A549 (cell line): ENCODE measurements around the gene OCA2. TPM values are rescaled to one million over a fixed set of nuclear protein-coding genes. Genes with fewer than 3 reads are reported as not detected.

Experiments
- ATAC-seq, 2 experiments: fragments of 200-7000 bp in 1 of 2; fragments of >200 bp in 1 of 2; cut with Nextera tagmentation in 1 of 2; cut with Tn5 transposase in 1 of 2; 3 replicates each; pipeline versions ENCODE4 v1.8.0 to v1.9.1; 2018 to 2020; ENCODE audit warnings: mild to moderate bottlenecking in 1 of 2, moderate library complexity in 1 of 2
- CTCF ChIA-PET: fragments of 300-600 bp; sonication (Branson Sonifier 250); formaldehyde crosslinking; extraction: SDS; loops from one replicate; lab custom pipeline; 2021; ENCODE audit warnings: antibody characterized with exemption, inconsistent platforms; lab: Yijun Ruan, JAX
- POLR2A ChIA-PET: fragments of 350-600 bp; formaldehyde crosslinking; extraction: SDS; loops from one replicate; lab custom pipeline; 2021; ENCODE audit warnings: antibody characterized with exemption, inconsistent platforms; lab: Yijun Ruan, JAX
- DNase-seq, 2 experiments: peaks; one replicate each; pipeline versions ENCODE4 v3.0.0 to v3.0.0-alpha.2; 2011 to 2016; ENCODE audit warnings: low read depth in 1 of 2, low spot score in 1 of 2
- FAIRE-seq: peaks from 2 replicates; lab custom pipeline; 2011; peaks lifted over from hg19 to GRCh38; lab: Jason Lieb, UNC
- H3K27ac ChIP-seq, 2 experiments: fragments of >200 bp; sonication (Bioruptor Twin); formaldehyde crosslinking; 3 replicates each; pipeline ENCODE4 v1.5.1; 2016 to 2017
- H3K4me1 ChIP-seq: fragments of >200 bp; sonication (Bioruptor Twin); formaldehyde crosslinking; 3 replicates; pipeline ENCODE4 v1.6.1; 2016
- H3K4me2 ChIP-seq: fragments of >200 bp; sonication (Bioruptor Twin); formaldehyde crosslinking; 3 replicates; pipeline ENCODE4 v1.6.1; 2016
- H3K4me3 ChIP-seq: fragments of >200 bp; sonication (Bioruptor Twin); formaldehyde crosslinking; 3 replicates; pipeline ENCODE4 v1.5.1; 2016
- H3K9me3 ChIP-seq: fragments of >200 bp; sonication (Bioruptor Twin); formaldehyde crosslinking; 3 replicates; pipeline ENCODE4 v1.6.1; 2016
- BCL3 ChIP-seq: fragments of >200 bp; sonication (Bioruptor Twin); formaldehyde crosslinking; IDR thresholded peaks from 3 replicates; pipeline ENCODE4 v1.6.1; 2016
- BHLHE40 ChIP-seq: IDR thresholded peaks from 2 replicates; pipeline ENCODE4 v1.6.1; 2012; ENCODE audit warnings: low read depth, low read length, inconsistent platforms
- CBX2 ChIP-seq: fragments of 200-600 bp; sonication (generic); IDR thresholded peaks from 2 replicates; pipeline ENCODE4 v1.6.1; 2016; ENCODE audit warnings: low read depth, mild to moderate bottlenecking, borderline replicate concordance
- CTCF ChIP-seq: fragments of >200 bp; sonication (Bioruptor Twin); formaldehyde crosslinking; IDR thresholded peaks from 3 replicates; pipeline ENCODE4 v1.5.1; 2016
- EHF ChIP-seq: fragments of 250-450 bp; sonication (Bioruptor Pico); IDR thresholded peaks from 2 replicates; pipeline ENCODE4 v1.5.0; 2020; ENCODE audit warnings: mild to moderate bottlenecking
- EHMT2 ChIP-seq: fragments of 200-600 bp; sonication (generic); IDR thresholded peaks from 2 replicates; pipeline ENCODE4 v1.6.1; 2016; ENCODE audit warnings: antibody characterized with exemption, low read depth, mild to moderate bottlenecking, moderate library complexity
- EP300 ChIP-seq, 2 experiments: fragments of >200 bp; sonication (Bioruptor Twin); formaldehyde crosslinking; IDR thresholded peaks; 2 replicates in 1 of 2; 3 replicates in 1 of 2; pipeline ENCODE4 v1.6.1; 2016 to 2017
- ESRRA ChIP-seq: fragments of 150-350 bp; IDR thresholded peaks from 2 replicates; pipeline ENCODE4 v1.6.1; 2014; ENCODE audit warnings: mild to moderate bottlenecking, low read length, borderline replicate concordance
- FOSB ChIP-seq: fragments of 250-450 bp; sonication (Bioruptor Pico); IDR thresholded peaks from 2 replicates; pipeline ENCODE4 v1.5.0; 2020; ENCODE audit warnings: mild to moderate bottlenecking, moderate library complexity
- FOSL2 ChIP-seq, 2 experiments: fragments of 450-650 bp in 1 of 2; fragments of >200 bp in 1 of 2; sonication (Bioruptor Twin) in 1 of 2; formaldehyde crosslinking; IDR thresholded peaks; 2 replicates each; pipeline versions ENCODE4 v1.5.0 to v1.6.1; 2016 to 2020; ENCODE audit warnings: mild to moderate bottlenecking in 1 of 2, moderate library complexity in 1 of 2
- GATA3 ChIP-seq: IDR thresholded peaks from 2 replicates; pipeline ENCODE4 v1.6.1; 2012; ENCODE audit warnings: borderline replicate concordance
- HES2 ChIP-seq: fragments of >200 bp; sonication (Bioruptor Twin); formaldehyde crosslinking; IDR thresholded peaks from 2 replicates; pipeline ENCODE4 v1.6.1; 2016
- HMGXB4 ChIP-seq: fragments of 250-450 bp; sonication (Bioruptor Pico); IDR thresholded peaks from 2 replicates; pipeline ENCODE4 v1.5.0; 2021; ENCODE audit warnings: mild to moderate bottlenecking, moderate library complexity, borderline replicate concordance
- HOXA7 ChIP-seq: fragments of 250-450 bp; sonication (Bioruptor Pico); IDR thresholded peaks from 2 replicates; pipeline ENCODE4 v1.5.0; 2020; ENCODE audit warnings: mild to moderate bottlenecking, moderate library complexity
- HOXB13 ChIP-seq: fragments of 250-450 bp; sonication (Bioruptor Pico); IDR thresholded peaks from 2 replicates; pipeline ENCODE4 v1.5.0; 2020; ENCODE audit warnings: low read depth, mild to moderate bottlenecking, moderate library complexity
- JUNB ChIP-seq: fragments of >200 bp; sonication (Bioruptor Twin); formaldehyde crosslinking; IDR thresholded peaks from 2 replicates; pipeline ENCODE4 v1.6.1; 2016
- KDM1A ChIP-seq: fragments of 200-600 bp; sonication (generic); IDR thresholded peaks from 2 replicates; pipeline ENCODE4 v1.6.1; 2016; ENCODE audit warnings: low read depth, mild to moderate bottlenecking
- KDM5A ChIP-seq: fragments of 200-600 bp; sonication (generic); IDR thresholded peaks from 2 replicates; pipeline ENCODE4 v1.6.1; 2016; ENCODE audit warnings: antibody characterized with exemption, mild to moderate bottlenecking
- MAFK ChIP-seq: fragments of 450-650 bp; IDR thresholded peaks from 2 replicates; pipeline ENCODE4 v1.6.1; 2014; ENCODE audit not compliant: partially characterized antibody
- MAZ ChIP-seq: fragments of 150-350 bp; IDR thresholded peaks from 2 replicates; pipeline ENCODE4 v1.6.1; 2014; ENCODE audit warnings: antibody characterized with exemption, low read depth, low read length, borderline replicate concordance
- MYC ChIP-seq: IDR thresholded peaks from 2 replicates; pipeline ENCODE4 v1.6.1; 2012; ENCODE audit warnings: mild to moderate bottlenecking, inconsistent platforms, low read length, improper control_type of control experiment, borderline replicate concordance
- PHF8 ChIP-seq: fragments of 200-600 bp; sonication (generic); IDR thresholded peaks from 2 replicates; pipeline ENCODE4 v1.6.1; 2016; ENCODE audit warnings: low read depth, mild to moderate bottlenecking, antibody characterized with exemption, moderate library complexity, borderline replicate concordance
- POLR2A ChIP-seq: IDR thresholded peaks from 2 replicates; pipeline ENCODE4 v1.6.1; 2012; ENCODE audit warnings: mild to moderate bottlenecking, low read length
- POLR2AphosphoS2 ChIP-seq: conservative IDR thresholded peaks from 2 replicates; pipeline ENCODE4 v1.6.1; 2012; ENCODE audit warnings: low read length, improper control_type of control experiment, inconsistent platforms
- RAD21 ChIP-seq, 2 experiments: fragments of >200 bp in 1 of 2; sonication (Bioruptor Twin) in 1 of 2; formaldehyde crosslinking in 1 of 2; IDR thresholded peaks in 1 of 2; conservative IDR thresholded peaks in 1 of 2; 2 replicates in 1 of 2; 3 replicates in 1 of 2; pipeline ENCODE4 v1.6.1; 2012 to 2018; ENCODE audit warnings: inconsistent platforms in 1 of 2
- RCOR1 ChIP-seq: fragments of 150-350 bp; IDR thresholded peaks from 2 replicates; pipeline ENCODE4 v1.6.1; 2014; ENCODE audit warnings: antibody characterized with exemption, low read length, low read depth
- RNF2 ChIP-seq: fragments of 200-600 bp; sonication (generic); IDR thresholded peaks from 2 replicates; pipeline ENCODE4 v1.6.1; 2016; ENCODE audit warnings: low read depth, mild to moderate bottlenecking, antibody characterized with exemption, moderate library complexity, borderline replicate concordance
- TP53 ChIP-seq: fragments of 250-450 bp; sonication (Bioruptor Pico); IDR thresholded peaks from 2 replicates; pipeline ENCODE4 v1.5.0; 2021; ENCODE audit warnings: mild to moderate bottlenecking, moderate library complexity
- ZC3H11A ChIP-seq: fragments of 450-650 bp; IDR thresholded peaks from 2 replicates; pipeline ENCODE4 v1.6.1; 2014; ENCODE audit warnings: antibody characterized with exemption, mild to moderate bottlenecking
- ZSCAN20 ChIP-seq: fragments of 250-450 bp; sonication (Bioruptor Pico); IDR thresholded peaks from 2 replicates; pipeline ENCODE4 v1.8.0; 2022; ENCODE audit warnings: mild to moderate bottlenecking, moderate library complexity
- WGBS: methylation state at CpG from one replicate; pipeline ENCODE4 v1.1.6; 2017; ENCODE audit errors: missing lambda C conversion rate; 5-methylcytosine and 5-hydroxymethylcytosine counted together
- polyA plus RNA-seq, 4 experiments: library from polyadenylated mRNA; depleted of rRNA in 3 of 4; stranded (reverse); fragments of >200 nt; fragmentation: RNase III in 1 of 4; extraction: RNeasy Plus Mini Kit Qiagen cat#74134 plus additional on column Dnase treatment in 1 of 4; gene quantifications; 2 replicates in 3 of 4; 3 replicates in 1 of 4; pipeline ENCODE4 v1.2.3, GENCODE V29; 2011 to 2017

The OCA2 gene
- polyA plus RNA-seq, 2 of the 4 experiments (the other 2 are of a cell fraction): 0.17 to 0.25 TPM

GRCh38 chr15:28131400-28131799 lies 32.3 kb upstream of the OCA2 start:
- Histone ChIP-seq H3K4me1 (no peaks in the 10 kb centered on the region), H3K4me2 (no peak overlapping the region), H3K9me3 (no peaks in the 10 kb centered on the region), H3K4me3 (no peak overlapping the region), H3K27ac (no peak overlapping the region)
- no peak for ATAC-seq
- TF ChIP-seq HMGXB4 (CRISPR knock-in tag): no peak
- TF ChIP-seq KDM1A: no peak
- no peak for TF ChIP-seq FOSB
- TF ChIP-seq RNF2: no peak
- TF ChIP-seq EHF (CRISPR knock-in tag): no peak
- no peak for TF ChIP-seq MYC
- TF ChIP-seq ZC3H11A: no peak
- TF ChIP-seq HES2: no peak
- no peak for TF ChIP-seq KDM5A
- TF ChIP-seq EHMT2: no peak
- TF ChIP-seq HOXA7 (CRISPR knock-in tag): no peak
- no peak for TF ChIP-seq TP53 (CRISPR knock-in tag)
- no peak for TF ChIP-seq RAD21 (conservative IDR thresholded peaks at IDR 0.05 in 1 of 2, IDR thresholded peaks at IDR 0.05 in 1 of 2)
- no peak for TF ChIP-seq ESRRA
- no peak for TF ChIP-seq PHF8
- no peak for TF ChIP-seq CBX2
- TF ChIP-seq BHLHE40: no peak
- 94% methylated on average over 12 of the region's 13 CpGs for WGBS
- CTCF ChIA-PET: no interaction called here
- POLR2A ChIA-PET: no interaction called here
- no peak for DNase-seq
- FAIRE-seq: no peak

GRCh38 chr15:28130651-28131050 lies 31.5 kb upstream of the OCA2 start:
- H3K9me3 ChIP-seq: no peaks in the 10 kb centered on the region
- no peak for FAIRE-seq
- TF ChIP-seq GATA3 (no peak), CBX2 (no peak), CTCF (no peak)
- ChIA-PET POLR2A (no interaction called here), CTCF (interaction anchor here (6.5 kb wide), 1 partner anchor 14 kb away, joined by 63 read pairs; no protein-coding TSS in a partner anchor)
- H3K4me3 ChIP-seq: no peak overlapping the region
- no peaks in the 10 kb centered on the region for H3K4me1 ChIP-seq
- H3K4me2 ChIP-seq: no peak overlapping the region
- no peak for ATAC-seq
- WGBS: 92% methylated on average over 7 of the region's 7 CpGs
- no peak for DNase-seq
- no peak overlapping the region for H3K27ac ChIP-seq

- Histone ChIP-seq H3K4me1 (no peaks in the 10 kb centered on the region), H3K27ac (no peak overlapping the region), H3K4me3 (no peak overlapping the region), H3K4me2 (no peak overlapping the region), H3K9me3 (no peaks in the 10 kb centered on the region)
- ATAC-seq (no peak), DNase-seq (no peak), FAIRE-seq (no peak)
- POLR2A ChIA-PET: no interaction called here
- CTCF ChIA-PET: interaction anchor here (6.5 kb wide), 1 partner anchor 13 kb away, joined by 63 read pairs; no protein-coding TSS in a partner anchor
- WGBS: 93% methylated on average over 9 of the region's 9 CpGs
- TF ChIP-seq ZC3H11A: no peak
- TF ChIP-seq HOXA7 (CRISPR knock-in tag): no peak
- no peak for TF ChIP-seq RCOR1
- no peak for TF ChIP-seq EP300 (IDR thresholded peaks at IDR 0.05)
- TF ChIP-seq POLR2AphosphoS2: no peak
- TF ChIP-seq MAZ: no peak
- TF ChIP-seq ZSCAN20: no peak
- no peak for TF ChIP-seq POLR2A
- TF ChIP-seq MAFK: no peak
- TF ChIP-seq JUNB: no peak
- TF ChIP-seq HOXB13 (CRISPR knock-in tag): no peak
- no peak for TF ChIP-seq FOSL2 (IDR thresholded peaks at IDR 0.05)
- no peak for TF ChIP-seq FOSL2 (CRISPR knock-in tag; IDR thresholded peaks at IDR 0.05)
- no peak for TF ChIP-seq BCL3
- TF ChIP-seq CBX2: no peak
These were observed 30.2 kb upstream of the OCA2 start for GRCh38 chr15:28129231-28129848.
